Kidney epithelial cell (primary cell): ENCODE measurements around the gene TBL1XR1. TPM values are rescaled to one million over a fixed set of nuclear protein-coding genes. Genes with fewer than 3 reads are reported as not detected.
"Not testable (repeated sequence)": the region's sequence is repeated elsewhere in the genome, so short reads cannot be mapped to it uniquely, and the experiment has no call there.

Experiments
- DNase-seq: peaks from one replicate; pipeline ENCODE4 v3.0.0-alpha.2; 2010; ENCODE audit warnings: low read depth
- H3K27me3 ChIP-seq: 2 replicates; pipeline ENCODE4 v1.6.0; 2011; ENCODE audit warnings: low read length; ENCODE audit not compliant: control insufficient read depth, insufficient read depth
- H3K36me3 ChIP-seq: 2 replicates; pipeline ENCODE4 v1.5.1; 2011; ENCODE audit warnings: low read length; ENCODE audit not compliant: control insufficient read depth, insufficient read depth
- H3K4me3 ChIP-seq: 2 replicates; pipeline ENCODE4 v1.5.1; 2011; ENCODE audit warnings: low read depth, mild to moderate bottlenecking, control low read depth, low read length
- total RNA-seq: library from RNA; depleted of rRNA; stranded (reverse); fragments of >200 nt; gene quantifications from 2 replicates; pipeline ENCODE4 v1.2.3, GENCODE V29; 2015
- TF ChIP-seq, protein P1 (sequence below): IDR thresholded peaks from 2 replicates; pipeline ENCODE4 v1.5.1; 2011; ENCODE audit warnings: mild to moderate bottlenecking, moderate library complexity, low read length, control low read depth, inconsistent platforms; ENCODE audit not compliant: insufficient read depth, poor library complexity, severe bottlenecking

The TBL1XR1 gene
- total RNA-seq, 1 donor from 2014 or later: 81.4 TPM

GRCh38 chr3:177190756-177191681, 6.3 kb downstream of the TBL1XR1 start:
- Histone ChIP-seq H3K27me3 (no peaks in the 10 kb centered on the region), H3K4me3 (no peak overlapping the region), H3K36me3 (no peaks in the 10 kb centered on the region)
- DNase-seq: no peak
- TF ChIP-seq, protein P1, sequence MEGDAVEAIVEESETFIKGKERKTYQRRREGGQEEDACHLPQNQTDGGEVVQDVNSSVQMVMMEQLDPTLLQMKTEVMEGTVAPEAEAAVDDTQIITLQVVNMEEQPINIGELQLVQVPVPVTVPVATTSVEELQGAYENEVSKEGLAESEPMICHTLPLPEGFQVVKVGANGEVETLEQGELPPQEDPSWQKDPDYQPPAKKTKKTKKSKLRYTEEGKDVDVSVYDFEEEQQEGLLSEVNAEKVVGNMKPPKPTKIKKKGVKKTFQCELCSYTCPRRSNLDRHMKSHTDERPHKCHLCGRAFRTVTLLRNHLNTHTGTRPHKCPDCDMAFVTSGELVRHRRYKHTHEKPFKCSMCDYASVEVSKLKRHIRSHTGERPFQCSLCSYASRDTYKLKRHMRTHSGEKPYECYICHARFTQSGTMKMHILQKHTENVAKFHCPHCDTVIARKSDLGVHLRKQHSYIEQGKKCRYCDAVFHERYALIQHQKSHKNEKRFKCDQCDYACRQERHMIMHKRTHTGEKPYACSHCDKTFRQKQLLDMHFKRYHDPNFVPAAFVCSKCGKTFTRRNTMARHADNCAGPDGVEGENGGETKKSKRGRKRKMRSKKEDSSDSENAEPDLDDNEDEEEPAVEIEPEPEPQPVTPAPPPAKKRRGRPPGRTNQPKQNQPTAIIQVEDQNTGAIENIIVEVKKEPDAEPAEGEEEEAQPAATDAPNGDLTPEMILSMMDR: no peak

GRCh38 chr3:177190184-177190583, 7.1 kb downstream of the TBL1XR1 start:
- H3K4me3 ChIP-seq, DNase-seq, H3K27me3 ChIP-seq, H3K36me3 ChIP-seq: not testable (repeated sequence)

DNA sequence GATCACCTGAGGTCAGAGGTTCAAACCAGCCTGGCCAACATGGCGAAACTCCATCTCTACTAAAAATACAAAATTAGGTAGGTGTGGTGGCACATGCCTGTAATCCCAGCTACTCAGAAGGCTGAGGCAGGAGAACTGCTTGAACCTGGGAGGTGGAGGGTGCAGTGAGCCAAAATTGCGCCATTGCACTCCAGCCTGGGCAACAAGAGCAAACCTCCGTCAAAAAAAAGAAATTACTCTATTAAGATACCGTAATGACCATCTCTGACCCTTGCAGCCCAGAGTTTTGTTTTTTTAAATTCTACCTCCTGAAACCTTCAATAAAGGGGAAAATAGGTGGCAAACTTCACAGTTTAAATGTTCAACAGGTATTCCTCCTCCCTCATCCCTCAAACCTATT, 9.0 kb downstream of the TBL1XR1 start:
- DNase-seq, H3K4me3 ChIP-seq, H3K27me3 ChIP-seq, H3K36me3 ChIP-seq: not testable (repeated sequence)

DNA sequence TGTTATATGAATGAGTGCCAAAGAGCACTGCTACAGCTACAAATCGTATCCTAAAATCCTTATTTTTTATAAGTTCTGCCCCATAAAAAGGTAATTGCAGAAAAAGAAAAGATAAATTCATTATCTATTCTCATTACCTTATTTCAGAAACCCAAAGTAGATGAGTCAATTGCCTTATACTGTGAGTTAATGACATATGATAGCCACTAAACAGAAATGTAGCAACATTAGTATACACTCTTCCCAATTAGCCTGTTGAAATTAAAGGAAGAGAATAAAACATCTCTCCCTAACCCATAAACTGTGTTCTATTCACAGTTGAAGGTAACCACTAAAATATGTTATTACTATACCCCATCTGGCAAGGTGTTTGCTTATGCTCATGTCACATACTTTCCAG, 11.0 kb downstream of the TBL1XR1 start:
- DNase-seq: no peak
- H3K4me3 ChIP-seq: no peak overlapping the region
- TF ChIP-seq, protein P1: no peak
- H3K27me3 ChIP-seq: no peaks in the 10 kb centered on the region
- H3K36me3 ChIP-seq: no peaks in the 10 kb centered on the region

- DNase-seq: no peak
- H3K27me3 ChIP-seq: no peaks in the 10 kb centered on the region
- H3K36me3 ChIP-seq: no peaks in the 10 kb centered on the region
- TF ChIP-seq, protein P1: no peak
- H3K4me3 ChIP-seq: no peak overlapping the region
Observed at GRCh38 chr3:177185035-177185574, 12.2 kb downstream of the TBL1XR1 start.

- H3K36me3 ChIP-seq, H3K4me3 ChIP-seq, H3K27me3 ChIP-seq, DNase-seq: not testable (repeated sequence)
Observed at GRCh38 chr3:177184602-177185001, 12.7 kb downstream of the TBL1XR1 start.

DNA sequence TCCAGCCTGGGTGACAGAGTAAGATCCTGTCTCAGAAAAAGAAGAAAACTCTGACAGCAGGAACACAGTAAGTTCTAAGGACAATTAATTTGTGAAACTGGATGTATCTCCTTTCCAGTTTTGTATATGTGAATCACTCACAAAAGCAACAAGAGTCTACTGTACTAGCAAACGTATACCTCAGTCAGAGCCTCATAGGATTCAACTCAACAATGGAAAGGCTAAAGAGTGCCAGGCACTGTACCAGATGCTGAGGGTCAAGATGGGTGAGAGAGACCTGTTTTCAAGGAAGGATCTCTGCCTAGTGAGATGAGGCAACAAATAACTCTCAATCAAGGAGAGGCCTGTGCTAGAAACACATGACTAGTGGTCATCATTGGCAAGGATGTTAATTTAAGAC, 14.9 kb downstream of the TBL1XR1 start:
- TF ChIP-seq, protein P1: no peak
- no peak overlapping the region for H3K4me3 ChIP-seq
- DNase-seq: no peak
- H3K36me3 ChIP-seq: no peaks in the 10 kb centered on the region
- H3K27me3 ChIP-seq: no peaks in the 10 kb centered on the region
